ENCODE data around the gene ZNF331.

Gene ZNF331

DNA sequence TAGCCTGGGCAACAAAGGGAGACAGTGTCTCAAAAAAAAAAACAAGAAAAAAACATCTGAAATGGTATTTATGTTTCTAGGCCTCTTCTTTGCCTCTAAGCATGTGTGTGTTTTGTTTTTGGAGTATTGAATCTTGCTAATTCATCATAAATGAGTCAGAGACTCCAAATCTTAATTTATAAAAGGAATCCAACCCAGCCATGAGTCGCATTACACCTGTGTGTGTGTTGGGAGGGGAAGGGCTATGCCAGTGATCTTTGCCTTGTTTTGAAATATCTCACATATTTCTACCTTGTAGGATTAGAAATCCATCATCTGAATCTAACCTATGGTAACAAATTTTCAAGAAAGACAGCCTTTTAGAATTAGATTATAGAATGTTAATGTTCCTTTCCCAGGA, 4.0 kb downstream of the ZNF331 start (continued):
- TF ChIP-seq, protein P1, sequence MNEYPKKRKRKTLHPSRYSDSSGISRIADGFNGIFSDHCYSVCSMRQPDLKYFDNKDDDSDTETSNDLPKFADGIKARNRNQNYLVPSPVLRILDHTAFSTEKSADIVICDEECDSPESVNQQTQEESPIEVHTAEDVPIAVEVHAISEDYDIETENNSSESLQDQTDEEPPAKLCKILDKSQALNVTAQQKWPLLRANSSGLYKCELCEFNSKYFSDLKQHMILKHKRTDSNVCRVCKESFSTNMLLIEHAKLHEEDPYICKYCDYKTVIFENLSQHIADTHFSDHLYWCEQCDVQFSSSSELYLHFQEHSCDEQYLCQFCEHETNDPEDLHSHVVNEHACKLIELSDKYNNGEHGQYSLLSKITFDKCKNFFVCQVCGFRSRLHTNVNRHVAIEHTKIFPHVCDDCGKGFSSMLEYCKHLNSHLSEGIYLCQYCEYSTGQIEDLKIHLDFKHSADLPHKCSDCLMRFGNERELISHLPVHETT (tag by site-specific recombination; IDR thresholded peaks at IDR 0.05) = no peak
- TF ChIP-seq ZNF157 (tag by site-specific recombination; IDR thresholded peaks at IDR 0.05) (no peak), ZNF521 (tag by site-specific recombination; IDR thresholded peaks at IDR 0.05) (no peak), TCF7L2 (IDR thresholded peaks at IDR 0.05; ENCODE audit: borderline replicate concordance, low read depth, low read length) (no peak)

DNA sequence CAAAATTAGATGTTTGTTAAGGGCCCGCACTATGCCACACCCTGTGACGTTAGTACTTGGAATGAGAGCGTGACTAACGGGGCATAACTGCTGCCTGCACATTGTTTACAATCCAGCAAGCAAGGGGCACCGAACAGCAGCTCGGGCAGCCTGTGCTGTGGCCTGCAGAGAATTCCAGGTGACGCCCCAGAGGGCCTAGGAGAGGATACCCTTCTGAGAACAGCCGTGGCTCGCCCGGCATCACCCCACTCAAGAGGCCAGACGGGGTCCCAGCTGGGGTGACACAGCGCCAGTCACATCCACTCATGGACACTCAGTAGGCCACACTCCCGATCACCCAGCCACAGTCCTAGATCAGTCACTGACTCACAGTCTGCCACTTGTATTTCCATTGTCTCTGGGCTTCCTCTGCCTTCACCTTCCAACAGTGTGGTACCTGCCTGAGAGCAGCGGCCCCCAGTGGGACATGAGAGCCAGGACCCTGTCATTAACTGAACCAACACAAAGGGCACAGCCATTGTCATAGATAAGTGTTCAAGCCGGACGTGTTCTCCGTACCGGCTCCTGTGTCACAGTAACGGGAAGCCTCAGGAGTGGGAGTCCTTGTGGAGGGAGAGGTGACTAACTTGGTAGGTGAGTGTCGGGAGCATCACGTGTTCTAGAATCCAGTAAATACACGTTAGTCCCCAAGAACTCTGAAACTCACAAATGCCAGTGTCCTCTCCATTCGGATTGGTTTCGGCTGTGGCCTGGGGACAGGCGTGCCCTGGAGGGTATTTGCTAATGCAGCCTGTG, 7.5 kb downstream of the ZNF331 start:
- ChIA-PET CTCF (no interaction called here), POLR2A (no interaction called here)
- Histone ChIP-seq H3K4me1 (ENCODE audit: control insufficient read depth, insufficient read depth, low read length) (no peaks in the 10 kb centered on the region), H3K27ac (ENCODE audit: extremely low read depth, low read depth, low read length) (no peak overlapping the region), H3K4me3 (ENCODE audit: low read depth, low read length) (no peak overlapping the region), H3K36me3 (ENCODE audit: control insufficient read depth in 2 of 2, insufficient read depth in 1 of 2, low read length in 2 of 2) (peaks cover 13 to 40% of the 10 kb centered on the region in 2 experiments), H3K9me3 (ENCODE audit: control insufficient read depth, insufficient read depth, low read depth, low read length) (no peaks in the 10 kb centered on the region)
- no peak for TF ChIP-seq ZNF248 (tag by site-specific recombination; IDR thresholded peaks at IDR 0.05)
- TF ChIP-seq GLI4 (tag by site-specific recombination; IDR thresholded peaks at IDR 0.05) = no peak
- no peak for TF ChIP-seq ZNF146 (tag by site-specific recombination; IDR thresholded peaks at IDR 0.05)
- no peak for TF ChIP-seq ZNF585B (tag by site-specific recombination; IDR thresholded peaks at IDR 0.05)
- TF ChIP-seq, protein P2, sequence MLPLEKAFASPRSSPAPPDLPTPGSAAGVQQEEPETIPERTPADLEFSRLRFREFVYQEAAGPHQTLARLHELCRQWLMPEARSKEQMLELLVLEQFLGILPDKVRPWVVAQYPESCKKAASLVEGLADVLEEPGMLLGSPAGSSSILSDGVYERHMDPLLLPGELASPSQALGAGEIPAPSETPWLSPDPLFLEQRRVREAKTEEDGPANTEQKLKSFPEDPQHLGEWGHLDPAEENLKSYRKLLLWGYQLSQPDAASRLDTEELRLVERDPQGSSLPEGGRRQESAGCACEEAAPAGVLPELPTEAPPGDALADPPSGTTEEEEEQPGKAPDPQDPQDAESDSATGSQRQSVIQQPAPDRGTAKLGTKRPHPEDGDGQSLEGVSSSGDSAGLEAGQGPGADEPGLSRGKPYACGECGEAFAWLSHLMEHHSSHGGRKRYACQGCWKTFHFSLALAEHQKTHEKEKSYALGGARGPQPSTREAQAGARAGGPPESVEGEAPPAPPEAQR (tag by site-specific recombination; IDR thresholded peaks at IDR 0.05) = no peak
- 0 out of 2 replicates have a peak, but pooled peaks have one; percentile 33 for TF ChIP-seq SP7 (tag by site-specific recombination; IDR thresholded peaks at IDR 0.05)
- TF ChIP-seq ZNF24 (tag by site-specific recombination; IDR thresholded peaks at IDR 0.05) = no peak
- TF ChIP-seq, protein P3, sequence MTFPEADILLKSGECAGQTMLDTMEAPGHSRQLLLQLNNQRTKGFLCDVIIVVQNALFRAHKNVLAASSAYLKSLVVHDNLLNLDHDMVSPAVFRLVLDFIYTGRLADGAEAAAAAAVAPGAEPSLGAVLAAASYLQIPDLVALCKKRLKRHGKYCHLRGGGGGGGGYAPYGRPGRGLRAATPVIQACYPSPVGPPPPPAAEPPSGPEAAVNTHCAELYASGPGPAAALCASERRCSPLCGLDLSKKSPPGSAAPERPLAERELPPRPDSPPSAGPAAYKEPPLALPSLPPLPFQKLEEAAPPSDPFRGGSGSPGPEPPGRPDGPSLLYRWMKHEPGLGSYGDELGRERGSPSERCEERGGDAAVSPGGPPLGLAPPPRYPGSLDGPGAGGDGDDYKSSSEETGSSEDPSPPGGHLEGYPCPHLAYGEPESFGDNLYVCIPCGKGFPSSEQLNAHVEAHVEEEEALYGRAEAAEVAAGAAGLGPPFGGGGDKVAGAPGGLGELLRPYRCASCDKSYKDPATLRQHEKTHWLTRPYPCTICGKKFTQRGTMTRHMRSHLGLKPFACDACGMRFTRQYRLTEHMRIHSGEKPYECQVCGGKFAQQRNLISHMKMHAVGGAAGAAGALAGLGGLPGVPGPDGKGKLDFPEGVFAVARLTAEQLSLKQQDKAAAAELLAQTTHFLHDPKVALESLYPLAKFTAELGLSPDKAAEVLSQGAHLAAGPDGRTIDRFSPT (tag by site-specific recombination; IDR thresholded peaks at IDR 0.05) = no peak
- TF ChIP-seq, protein P4, sequence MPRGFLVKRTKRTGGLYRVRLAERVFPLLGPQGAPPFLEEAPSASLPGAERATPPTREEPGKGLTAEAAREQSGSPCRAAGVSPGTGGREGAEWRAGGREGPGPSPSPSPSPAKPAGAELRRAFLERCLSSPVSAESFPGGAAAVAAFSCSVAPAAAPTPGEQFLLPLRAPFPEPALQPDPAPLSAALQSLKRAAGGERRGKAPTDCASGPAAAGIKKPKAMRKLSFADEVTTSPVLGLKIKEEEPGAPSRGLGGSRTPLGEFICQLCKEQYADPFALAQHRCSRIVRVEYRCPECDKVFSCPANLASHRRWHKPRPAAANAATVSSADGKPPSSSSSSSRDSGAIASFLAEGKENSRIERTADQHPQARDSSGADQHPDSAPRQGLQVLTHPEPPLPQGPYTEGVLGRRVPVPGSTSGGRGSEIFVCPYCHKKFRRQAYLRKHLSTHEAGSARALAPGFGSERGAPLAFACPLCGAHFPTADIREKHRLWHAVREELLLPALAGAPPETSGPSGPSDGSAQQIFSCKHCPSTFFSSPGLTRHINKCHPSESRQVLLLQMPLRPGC (tag by site-specific recombination; IDR thresholded peaks at IDR 0.05) = no peak
- TF ChIP-seq ZNF624 (tag by site-specific recombination; IDR thresholded peaks at IDR 0.05) = no peak
- peak; percentile 51; the same call in 1 of the 2 replicates for TF ChIP-seq KLF1 (tag by site-specific recombination; IDR thresholded peaks at IDR 0.05)
- 0 out of 2 replicates have a peak, but pooled peaks have one; percentile 17 for TF ChIP-seq ZNF335 (tag by site-specific recombination; conservative IDR thresholded peaks at IDR 0.05)
- TF ChIP-seq, protein P5, sequence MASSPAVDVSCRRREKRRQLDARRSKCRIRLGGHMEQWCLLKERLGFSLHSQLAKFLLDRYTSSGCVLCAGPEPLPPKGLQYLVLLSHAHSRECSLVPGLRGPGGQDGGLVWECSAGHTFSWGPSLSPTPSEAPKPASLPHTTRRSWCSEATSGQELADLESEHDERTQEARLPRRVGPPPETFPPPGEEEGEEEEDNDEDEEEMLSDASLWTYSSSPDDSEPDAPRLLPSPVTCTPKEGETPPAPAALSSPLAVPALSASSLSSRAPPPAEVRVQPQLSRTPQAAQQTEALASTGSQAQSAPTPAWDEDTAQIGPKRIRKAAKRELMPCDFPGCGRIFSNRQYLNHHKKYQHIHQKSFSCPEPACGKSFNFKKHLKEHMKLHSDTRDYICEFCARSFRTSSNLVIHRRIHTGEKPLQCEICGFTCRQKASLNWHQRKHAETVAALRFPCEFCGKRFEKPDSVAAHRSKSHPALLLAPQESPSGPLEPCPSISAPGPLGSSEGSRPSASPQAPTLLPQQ (tag by site-specific recombination; IDR thresholded peaks at IDR 0.05) = no peak
- TF ChIP-seq, protein P6, sequence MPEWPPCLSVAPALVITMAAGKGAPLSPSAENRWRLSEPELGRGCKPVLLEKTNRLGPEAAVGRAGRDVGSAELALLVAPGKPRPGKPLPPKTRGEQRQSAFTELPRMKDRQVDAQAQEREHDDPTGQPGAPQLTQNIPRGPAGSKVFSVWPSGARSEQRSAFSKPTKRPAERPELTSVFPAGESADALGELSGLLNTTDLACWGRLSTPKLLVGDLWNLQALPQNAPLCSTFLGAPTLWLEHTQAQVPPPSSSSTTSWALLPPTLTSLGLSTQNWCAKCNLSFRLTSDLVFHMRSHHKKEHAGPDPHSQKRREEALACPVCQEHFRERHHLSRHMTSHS (tag by site-specific recombination; IDR thresholded peaks at IDR 0.05) = no peak
- TF ChIP-seq ZNF184 (tag by site-specific recombination; IDR thresholded peaks at IDR 0.05) = no peak
- no peak for TF ChIP-seq ZNF558 (tag by site-specific recombination; IDR thresholded peaks at IDR 0.05)
